GM18499 (cell line): Measurements from ENCODE around the gene ARHGAP9.
A peak's percentile ranks its signal among the peaks of the same experiment; 100 is the strongest.
"Not testable (repeated sequence)": the region's sequence is repeated elsewhere in the genome, so short reads cannot be mapped to it uniquely, and the experiment has no call there.

ENCODE experiments used
- ATAC-seq: cut with Tn5 transposase; IDR thresholded peaks from one replicate; pipeline ENCODE4 v1.9.1; 2021; ENCODE audit warnings: moderate number of reproducible peaks; ENCODE audit not compliant: insufficient read depth, unreplicated experiment

The ARHGAP9 gene

GRCh38 chr12:57497223-57498131 is 17.8 kb upstream of the ARHGAP9 start:
- ATAC-seq = no peak

- ATAC-seq = no peak
Measured at GRCh38 chr12:57496822-57497221, 17.2 kb upstream of the ARHGAP9 start.

GRCh38 chr12:57495051-57495701 is 15.5 kb upstream of the ARHGAP9 start:
- ATAC-seq = not testable (repeated sequence)

- ATAC-seq = no peak
Measured at GRCh38 chr12:57491393-57492280, 12.0 kb upstream of the ARHGAP9 start.

- no peak for ATAC-seq
Measured at GRCh38 chr12:57490126-57490525, 10.5 kb upstream of the ARHGAP9 start.

- ATAC-seq = no peak
Measured at GRCh38 chr12:57489157-57489641, 9.5 kb upstream of the ARHGAP9 start.

GRCh38 chr12:57488402-57489156 is 8.9 kb upstream of the ARHGAP9 start:
- no peak for ATAC-seq

- ATAC-seq = peak; percentile 86
Measured at GRCh38 chr12:57487597-57488401, 8.1 kb upstream of the ARHGAP9 start, which contains the start of gene MARS1. TSS of gene MARS1 (plus strand) at chr12:57488068. CDS start at chr12:57488091, 23 bp downstream.

- ATAC-seq = no peak
Measured at GRCh38 chr12:57487055-57487596, 7.5 kb upstream of the ARHGAP9 start.

GRCh38 chr12:57485695-57486094 is 6.0 kb upstream of the ARHGAP9 start:
- ATAC-seq = no peak

- no peak for ATAC-seq
Measured at GRCh38 chr12:57483466-57483865, 3.8 kb upstream of the ARHGAP9 start.

- ATAC-seq = no peak
Measured at GRCh38 chr12:57481671-57482070, 2.0 kb upstream of the ARHGAP9 start.

- no peak for ATAC-seq
Measured at GRCh38 chr12:57479043-57479375, 657 bp downstream of the ARHGAP9 start.

GRCh38 chr12:57477710-57478681 is 1.7 kb downstream of the ARHGAP9 start:
- no peak for ATAC-seq

- no peak for ATAC-seq
Measured at GRCh38 chr12:57476993-57477709, 2.5 kb downstream of the ARHGAP9 start.

GRCh38 chr12:57476162-57476992 is 3.3 kb downstream of the ARHGAP9 start:
- ATAC-seq = no peak
